ENCODE results near the gene ATP2B2. TPM values are rescaled to one million over a fixed set of nuclear protein-coding genes. Genes with fewer than 3 reads are reported as not detected.

Gene ATP2B2
- total and polyA plus RNA-seq, 2 experiments from 2014 or later: 0.42 to 0.63 TPM

- no peak for TF ChIP-seq JUNB (IDR thresholded peaks at IDR 0.05; ENCODE audit: unreplicated experiment)
- TF ChIP-seq, protein P1, sequence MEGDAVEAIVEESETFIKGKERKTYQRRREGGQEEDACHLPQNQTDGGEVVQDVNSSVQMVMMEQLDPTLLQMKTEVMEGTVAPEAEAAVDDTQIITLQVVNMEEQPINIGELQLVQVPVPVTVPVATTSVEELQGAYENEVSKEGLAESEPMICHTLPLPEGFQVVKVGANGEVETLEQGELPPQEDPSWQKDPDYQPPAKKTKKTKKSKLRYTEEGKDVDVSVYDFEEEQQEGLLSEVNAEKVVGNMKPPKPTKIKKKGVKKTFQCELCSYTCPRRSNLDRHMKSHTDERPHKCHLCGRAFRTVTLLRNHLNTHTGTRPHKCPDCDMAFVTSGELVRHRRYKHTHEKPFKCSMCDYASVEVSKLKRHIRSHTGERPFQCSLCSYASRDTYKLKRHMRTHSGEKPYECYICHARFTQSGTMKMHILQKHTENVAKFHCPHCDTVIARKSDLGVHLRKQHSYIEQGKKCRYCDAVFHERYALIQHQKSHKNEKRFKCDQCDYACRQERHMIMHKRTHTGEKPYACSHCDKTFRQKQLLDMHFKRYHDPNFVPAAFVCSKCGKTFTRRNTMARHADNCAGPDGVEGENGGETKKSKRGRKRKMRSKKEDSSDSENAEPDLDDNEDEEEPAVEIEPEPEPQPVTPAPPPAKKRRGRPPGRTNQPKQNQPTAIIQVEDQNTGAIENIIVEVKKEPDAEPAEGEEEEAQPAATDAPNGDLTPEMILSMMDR (conservative IDR thresholded peaks at IDR 0.05; ENCODE audit: low read depth in 2 of 2): no peak
- H3K27me3 ChIP-seq (ENCODE audit: insufficient read depth): no peaks in the 10 kb centered on the region
- H3K36me3 ChIP-seq (ENCODE audit: insufficient read depth): no peaks in the 10 kb centered on the region
- H3K36me3 Mint-ChIP-seq (ENCODE audit: low read depth): no peaks in the 10 kb centered on the region; the same call in 2 of the 3 replicates
- peaks cover 6% of the 10 kb centered on the region; the same call in 2 of the 3 replicates for H3K9me3 Mint-ChIP-seq
- H3K4me3 ChIP-seq: no peak overlapping the region
- no peaks in the 10 kb centered on the region for H3K4me1 Mint-ChIP-seq
- no peak overlapping the region for H3K4me2 ChIP-seq
- H2AFZ ChIP-seq: no peak overlapping the region
- no peaks in the 10 kb centered on the region for H3F3A ChIP-seq (replicated peaks; ENCODE audit: low read depth)
- H4K20me1 ChIP-seq (replicated peaks; ENCODE audit: insufficient read depth): no peaks in the 10 kb centered on the region
- H3K9me2 ChIP-seq (ENCODE audit: insufficient read depth): no peaks in the 10 kb centered on the region
- H3K4me3 Mint-ChIP-seq: no peak overlapping the region
- no peak overlapping the region for H3K27ac ChIP-seq (ENCODE audit: low read depth)
- H3K27ac Mint-ChIP-seq: no peak overlapping the region
- DNase-seq (ENCODE audit: low spot score): no peak
- no peak for ATAC-seq
- no peaks in the 10 kb centered on the region for H3K79me2 ChIP-seq (replicated peaks; ENCODE audit: insufficient read depth)
- H3K27me3 Mint-ChIP-seq (ENCODE audit: insufficient read depth, low read depth, poor library complexity): peaks cover 9% of the 10 kb centered on the region
- H3K4me1 ChIP-seq (ENCODE audit: insufficient read depth): no peaks in the 10 kb centered on the region
Observed at GRCh38 chr3:10483364-10483675, 22.1 kb downstream of the ATP2B2 start.

DNA sequence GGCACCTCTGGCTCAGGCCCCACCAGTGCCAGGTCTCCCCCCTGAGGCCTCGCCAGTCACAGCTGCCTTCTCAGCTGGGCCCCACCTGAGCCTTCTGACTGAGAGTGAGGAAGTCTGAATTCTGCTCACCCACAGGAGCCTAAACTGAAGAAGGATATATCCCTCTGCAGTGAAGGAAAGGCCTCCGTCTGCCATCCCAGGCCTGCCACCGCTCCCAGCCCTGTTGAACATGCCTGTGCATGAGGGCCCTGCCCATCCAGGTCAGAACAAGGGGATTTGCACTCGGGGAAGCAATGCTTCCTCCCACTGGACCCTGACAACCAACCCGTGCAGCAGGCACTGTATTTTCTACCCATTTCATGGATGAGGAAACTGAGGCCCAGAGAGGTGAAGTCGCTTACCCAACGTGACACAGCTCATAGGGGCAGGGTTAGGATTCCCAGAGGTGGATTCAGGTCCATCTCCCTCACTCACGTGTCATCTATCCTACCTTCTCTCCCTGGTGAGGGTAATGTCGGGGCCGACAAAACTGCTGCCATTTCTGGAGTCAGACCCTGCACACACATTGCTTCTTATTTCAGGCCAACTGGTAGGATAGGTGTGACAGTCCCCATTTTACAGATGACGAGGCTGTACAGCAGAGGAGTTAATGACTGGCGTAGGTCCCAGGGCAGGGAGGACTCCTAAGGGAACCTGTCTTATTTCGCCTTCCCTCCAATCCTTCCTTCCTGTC is 22.6 kb downstream of the ATP2B2 start:
- no peak overlapping the region for H3K4me3 Mint-ChIP-seq
- Histone ChIP-seq H3F3A (replicated peaks; ENCODE audit: low read depth) (no peaks in the 10 kb centered on the region), H3K9me2 (ENCODE audit: insufficient read depth) (no peaks in the 10 kb centered on the region), H3K27ac (ENCODE audit: low read depth) (no peak overlapping the region), H3K4me1 (ENCODE audit: insufficient read depth) (no peaks in the 10 kb centered on the region), H3K27me3 (ENCODE audit: insufficient read depth) (no peaks in the 10 kb centered on the region), H3K4me2 (no peak overlapping the region), H4K20me1 (replicated peaks; ENCODE audit: insufficient read depth) (no peaks in the 10 kb centered on the region), H3K79me2 (replicated peaks; ENCODE audit: insufficient read depth) (no peaks in the 10 kb centered on the region), H2AFZ (no peak overlapping the region), H3K4me3 (no peak overlapping the region), H3K36me3 (ENCODE audit: insufficient read depth) (no peaks in the 10 kb centered on the region)
- ATAC-seq: no peak
- no peaks in the 10 kb centered on the region for H3K4me1 Mint-ChIP-seq
- peaks cover 8% of the 10 kb centered on the region; the same call in 2 of the 3 replicates for H3K9me3 Mint-ChIP-seq
- no peaks in the 10 kb centered on the region; the same call in 2 of the 3 replicates for H3K36me3 Mint-ChIP-seq (ENCODE audit: low read depth)
- DNase-seq (ENCODE audit: low spot score): no peak
- no peak overlapping the region for H3K27ac Mint-ChIP-seq
- peaks cover 9% of the 10 kb centered on the region for H3K27me3 Mint-ChIP-seq (ENCODE audit: insufficient read depth, low read depth, poor library complexity)
- TF ChIP-seq REST (IDR thresholded peaks at IDR 0.05; ENCODE audit: unreplicated experiment): no peak
- TF ChIP-seq, protein P2, sequence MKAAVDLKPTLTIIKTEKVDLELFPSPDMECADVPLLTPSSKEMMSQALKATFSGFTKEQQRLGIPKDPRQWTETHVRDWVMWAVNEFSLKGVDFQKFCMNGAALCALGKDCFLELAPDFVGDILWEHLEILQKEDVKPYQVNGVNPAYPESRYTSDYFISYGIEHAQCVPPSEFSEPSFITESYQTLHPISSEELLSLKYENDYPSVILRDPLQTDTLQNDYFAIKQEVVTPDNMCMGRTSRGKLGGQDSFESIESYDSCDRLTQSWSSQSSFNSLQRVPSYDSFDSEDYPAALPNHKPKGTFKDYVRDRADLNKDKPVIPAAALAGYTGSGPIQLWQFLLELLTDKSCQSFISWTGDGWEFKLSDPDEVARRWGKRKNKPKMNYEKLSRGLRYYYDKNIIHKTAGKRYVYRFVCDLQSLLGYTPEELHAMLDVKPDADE (IDR thresholded peaks at IDR 0.05): no peak
- TF ChIP-seq POLR2AphosphoS5 (IDR thresholded peaks at IDR 0.05; ENCODE audit: low read depth): no peak
- no peak for TF ChIP-seq STAT1 (IDR thresholded peaks at IDR 0.05; ENCODE audit: unreplicated experiment)
- no peak for TF ChIP-seq EZH2 (IDR thresholded peaks at IDR 0.05; ENCODE audit: low read depth, unreplicated experiment)
- TF ChIP-seq, protein P1 (conservative IDR thresholded peaks at IDR 0.05; ENCODE audit: low read depth in 2 of 2): no peak
- TF ChIP-seq EZH2phosphoT487 (IDR thresholded peaks at IDR 0.05; ENCODE audit: unreplicated experiment): no peak

Data from GM23338 (cell line).